BE2C (cell line): ENCODE results near the gene PPRC1.
A peak's percentile ranks its signal among the peaks of the same experiment; 100 is the strongest.

ENCODE experiments used
- DNase-seq: peaks from one replicate; pipeline ENCODE4 v3.0.0-alpha.2; 2020
- H3K27me3 ChIP-seq: fragments of 250-450 bp; sonication (Bioruptor Pico); 2 replicates; pipeline ENCODE4 v1.5.1; 2020; ENCODE audit warnings: mild to moderate bottlenecking
- H3K36me3 ChIP-seq: fragments of 250-450 bp; sonication (Bioruptor Pico); 2 replicates; pipeline ENCODE4 v1.5.1; 2020; ENCODE audit warnings: mild to moderate bottlenecking
- H3K4me1 ChIP-seq: fragments of 250-450 bp; sonication (Bioruptor Pico); 2 replicates; pipeline ENCODE4 v1.5.1; 2020
- H3K4me3 ChIP-seq: 2 replicates; pipeline ENCODE4 v1.5.1; 2011; ENCODE audit warnings: low read depth, low read length
- H3K9me3 ChIP-seq: fragments of 250-450 bp; sonication (Bioruptor Pico); 2 replicates; pipeline ENCODE4 v1.5.1; 2020
- TF ChIP-seq, protein P1 (sequence below): IDR thresholded peaks from 2 replicates; pipeline ENCODE4 v1.5.1; 2012; ENCODE audit warnings: mild to moderate bottlenecking, low read depth, low read length

The PPRC1 gene

GRCh38 chr10:102133373-102134195 is 744 bp downstream of the PPRC1 start:
- no peaks in the 10 kb centered on the region for H3K9me3 ChIP-seq
- peak overlapping the region; percentile 97 for H3K4me3 ChIP-seq
- peak; percentile 93 for DNase-seq
- H3K27me3 ChIP-seq, result no peaks in the 10 kb centered on the region
- H3K36me3 ChIP-seq, result peaks cover 47% of the 10 kb centered on the region
- TF ChIP-seq, protein P1, sequence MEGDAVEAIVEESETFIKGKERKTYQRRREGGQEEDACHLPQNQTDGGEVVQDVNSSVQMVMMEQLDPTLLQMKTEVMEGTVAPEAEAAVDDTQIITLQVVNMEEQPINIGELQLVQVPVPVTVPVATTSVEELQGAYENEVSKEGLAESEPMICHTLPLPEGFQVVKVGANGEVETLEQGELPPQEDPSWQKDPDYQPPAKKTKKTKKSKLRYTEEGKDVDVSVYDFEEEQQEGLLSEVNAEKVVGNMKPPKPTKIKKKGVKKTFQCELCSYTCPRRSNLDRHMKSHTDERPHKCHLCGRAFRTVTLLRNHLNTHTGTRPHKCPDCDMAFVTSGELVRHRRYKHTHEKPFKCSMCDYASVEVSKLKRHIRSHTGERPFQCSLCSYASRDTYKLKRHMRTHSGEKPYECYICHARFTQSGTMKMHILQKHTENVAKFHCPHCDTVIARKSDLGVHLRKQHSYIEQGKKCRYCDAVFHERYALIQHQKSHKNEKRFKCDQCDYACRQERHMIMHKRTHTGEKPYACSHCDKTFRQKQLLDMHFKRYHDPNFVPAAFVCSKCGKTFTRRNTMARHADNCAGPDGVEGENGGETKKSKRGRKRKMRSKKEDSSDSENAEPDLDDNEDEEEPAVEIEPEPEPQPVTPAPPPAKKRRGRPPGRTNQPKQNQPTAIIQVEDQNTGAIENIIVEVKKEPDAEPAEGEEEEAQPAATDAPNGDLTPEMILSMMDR, result no peak
- peaks cover 3% of the 10 kb centered on the region; the same call in 1 of the 2 replicates for H3K4me1 ChIP-seq

DNA sequence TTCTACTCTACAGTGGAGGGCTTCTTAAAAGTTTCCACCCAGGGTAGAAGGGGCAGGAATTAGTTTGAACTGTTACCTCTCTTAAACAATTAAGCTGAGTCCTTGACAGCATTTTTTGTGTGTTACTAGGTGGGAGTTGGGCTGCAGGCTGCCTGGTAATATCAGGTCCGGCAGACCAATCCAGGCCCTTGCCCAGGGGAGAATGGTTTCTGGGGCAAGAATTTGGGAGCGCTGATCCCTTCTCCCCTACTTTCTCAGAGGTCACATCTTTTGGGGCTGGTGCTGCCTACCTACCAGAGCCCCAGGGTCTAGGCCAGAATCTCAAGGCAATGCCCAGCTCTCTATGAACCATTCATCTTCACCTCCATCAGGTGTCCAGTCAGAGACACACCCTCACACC is 1.6 kb downstream of the PPRC1 start:
- Histone ChIP-seq H3K4me1 (peaks cover 3% of the 10 kb centered on the region; the same call in 1 of the 2 replicates), H3K9me3 (no peaks in the 10 kb centered on the region), H3K27me3 (no peaks in the 10 kb centered on the region), H3K4me3 (peak overlapping the region; percentile 97), H3K36me3 (peaks cover 55% of the 10 kb centered on the region)
- TF ChIP-seq, protein P1, result no peak
- DNase-seq, result no peak

GRCh38 chr10:102135956-102136526 is 3.2 kb downstream of the PPRC1 start:
- Histone ChIP-seq H3K36me3 (peaks cover 71% of the 10 kb centered on the region), H3K4me1 (peaks cover 3% of the 10 kb centered on the region; the same call in 1 of the 2 replicates), H3K27me3 (no peaks in the 10 kb centered on the region), H3K4me3 (peak overlapping the region; percentile 12; the same call in 1 of the 2 replicates), H3K9me3 (no peaks in the 10 kb centered on the region)
- TF ChIP-seq, protein P1, result no peak
- no peak for DNase-seq

DNA sequence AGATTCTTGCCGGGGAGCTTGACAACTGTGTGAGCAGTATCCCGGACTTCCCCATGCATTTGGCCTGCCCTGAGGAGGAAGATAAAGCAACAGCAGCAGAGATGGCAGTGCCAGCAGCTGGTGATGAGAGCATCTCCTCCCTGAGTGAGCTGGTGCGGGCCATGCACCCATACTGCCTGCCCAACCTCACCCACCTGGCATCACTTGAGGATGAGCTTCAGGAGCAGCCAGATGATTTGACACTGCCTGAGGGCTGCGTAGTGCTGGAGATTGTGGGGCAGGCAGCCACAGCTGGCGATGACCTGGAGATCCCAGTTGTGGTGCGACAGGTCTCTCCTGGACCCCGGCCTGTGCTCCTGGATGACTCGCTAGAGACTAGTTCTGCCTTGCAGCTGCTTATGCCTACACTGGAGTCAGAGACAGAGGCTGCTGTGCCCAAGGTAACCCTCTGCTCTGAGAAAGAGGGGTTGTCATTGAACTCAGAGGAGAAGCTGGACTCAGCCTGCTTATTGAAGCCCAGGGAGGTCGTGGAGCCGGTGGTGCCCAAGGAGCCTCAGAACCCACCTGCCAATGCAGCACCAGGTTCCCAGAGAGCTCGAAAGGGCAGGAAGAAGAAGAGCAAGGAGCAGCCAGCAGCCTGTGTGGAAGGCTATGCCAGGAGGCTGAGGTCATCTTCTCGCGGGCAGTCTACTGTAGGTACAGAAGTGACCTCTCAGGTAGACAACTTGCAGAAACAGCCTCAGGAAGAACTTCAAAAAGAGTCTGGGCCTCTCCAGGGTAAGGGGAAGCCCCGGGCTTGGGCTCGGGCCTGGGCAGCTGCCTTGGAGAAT is 6.7 kb downstream of the PPRC1 start:
- peaks cover 90% of the 10 kb centered on the region for H3K36me3 ChIP-seq
- TF ChIP-seq, protein P1, result no peak

GRCh38 chr10:102140218-102140617 is 7.4 kb downstream of the PPRC1 start:
- no peaks in the 10 kb centered on the region for H3K27me3 ChIP-seq
- no peaks in the 10 kb centered on the region for H3K9me3 ChIP-seq
- peaks cover 91% of the 10 kb centered on the region for H3K36me3 ChIP-seq
- no peaks in the 10 kb centered on the region; the same call in 1 of the 2 replicates for H3K4me1 ChIP-seq
- H3K4me3 ChIP-seq, result no peak overlapping the region
- no peak for DNase-seq
- TF ChIP-seq, protein P1, result no peak

More for the DNA sequence above, 6.7 kb downstream of the PPRC1 start:
- Histone ChIP-seq H3K4me1 (peaks cover 3% of the 10 kb centered on the region; the same call in 1 of the 2 replicates), H3K9me3 (no peaks in the 10 kb centered on the region), H3K4me3 (no peak overlapping the region), H3K27me3 (no peaks in the 10 kb centered on the region)
- no peak for DNase-seq
